ENCODE results near the gene CCM2L.

CCM2L gene

GRCh38 chr20:32010101-32010500, at the start of gene CCM2L:
TSS of gene CCM2L (plus strand) at chr20:32010438. CDS start at chr20:32010455, 17 bp downstream.
- Histone ChIP-seq H3K36me3 (ENCODE audit: control insufficient read depth, insufficient read depth, low read length) (no peaks in the 10 kb centered on the region), H3K4me1 (ENCODE audit: control insufficient read depth, insufficient read depth, low read length) (no peaks in the 10 kb centered on the region), H3K27ac (ENCODE audit: low read depth, low read length) (no peak within 1 kb of the TSS), H3K4me3 (ENCODE audit: low read length) (no peak within 1 kb of the TSS), H3K27me3 (ENCODE audit: control insufficient read depth, insufficient read depth, low read length) (no peaks in the 10 kb centered on the region), H3K9ac (ENCODE audit: low read length) (no peak within 1 kb of the TSS)

- H3K36me3 ChIP-seq (ENCODE audit: control insufficient read depth, insufficient read depth, low read length) = no peaks in the 10 kb centered on the region
- H3K4me1 ChIP-seq (ENCODE audit: control insufficient read depth, insufficient read depth, low read length) = no peaks in the 10 kb centered on the region
- H3K27me3 ChIP-seq (ENCODE audit: control insufficient read depth, insufficient read depth, low read length) = peaks cover 3% of the 10 kb centered on the region
- no peak overlapping the region for H3K4me3 ChIP-seq (ENCODE audit: low read length)
- H3K27ac ChIP-seq (ENCODE audit: low read depth, low read length) = no peak overlapping the region
- no peak overlapping the region for H3K9ac ChIP-seq (ENCODE audit: low read length)
These were observed 47.5 kb upstream of the CCM2L start for GRCh38 chr20:31962761-31963160.

GRCh38 chr20:31963889-31964288, 46.3 kb upstream of the CCM2L start:
- Histone ChIP-seq H3K27ac (ENCODE audit: low read depth, low read length) (no peak overlapping the region), H3K36me3 (ENCODE audit: control insufficient read depth, insufficient read depth, low read length) (no peaks in the 10 kb centered on the region), H3K4me3 (ENCODE audit: low read length) (no peak overlapping the region), H3K27me3 (ENCODE audit: control insufficient read depth, insufficient read depth, low read length) (peaks cover 3% of the 10 kb centered on the region), H3K4me1 (ENCODE audit: control insufficient read depth, insufficient read depth, low read length) (no peaks in the 10 kb centered on the region), H3K9ac (ENCODE audit: low read length) (no peak overlapping the region)

- H3K4me1 ChIP-seq (ENCODE audit: control insufficient read depth, insufficient read depth, low read length) = no peaks in the 10 kb centered on the region
- H3K9ac ChIP-seq (ENCODE audit: low read length) = no peak overlapping the region
- peaks cover 3% of the 10 kb centered on the region for H3K27me3 ChIP-seq (ENCODE audit: control insufficient read depth, insufficient read depth, low read length)
- H3K4me3 ChIP-seq (ENCODE audit: low read length) = no peak overlapping the region
- H3K36me3 ChIP-seq (ENCODE audit: control insufficient read depth, insufficient read depth, low read length) = no peaks in the 10 kb centered on the region
- no peak overlapping the region for H3K27ac ChIP-seq (ENCODE audit: low read depth, low read length)
These were observed 43.1 kb upstream of the CCM2L start for GRCh38 chr20:31966991-31967655.

GRCh38 chr20:31967830-31968249, 42.4 kb upstream of the CCM2L start, which contains the start of gene XKR7:
TSS of gene XKR7 (plus strand) at chr20:31968151. CDS start at chr20:31968176, 25 bp downstream.
- Histone ChIP-seq H3K36me3 (ENCODE audit: control insufficient read depth, insufficient read depth, low read length) (no peaks in the 10 kb centered on the region), H3K27me3 (ENCODE audit: control insufficient read depth, insufficient read depth, low read length) (peaks cover 3% of the 10 kb centered on the region), H3K9ac (ENCODE audit: low read length) (no peak within 1 kb of the TSS), H3K4me3 (ENCODE audit: low read length) (no peak within 1 kb of the TSS), H3K27ac (ENCODE audit: low read depth, low read length) (no peak within 1 kb of the TSS), H3K4me1 (ENCODE audit: control insufficient read depth, insufficient read depth, low read length) (no peaks in the 10 kb centered on the region)

GRCh38 chr20:31968291-31969126, 41.7 kb upstream of the CCM2L start:
- H3K4me1 ChIP-seq (ENCODE audit: control insufficient read depth, insufficient read depth, low read length) = no peaks in the 10 kb centered on the region
- H3K9ac ChIP-seq (ENCODE audit: low read length) = no peak overlapping the region
- H3K36me3 ChIP-seq (ENCODE audit: control insufficient read depth, insufficient read depth, low read length) = no peaks in the 10 kb centered on the region
- no peak overlapping the region for H3K27ac ChIP-seq (ENCODE audit: low read depth, low read length)
- H3K4me3 ChIP-seq (ENCODE audit: low read length) = no peak overlapping the region
- H3K27me3 ChIP-seq (ENCODE audit: control insufficient read depth, insufficient read depth, low read length) = peaks cover 3% of the 10 kb centered on the region

- Histone ChIP-seq H3K4me1 (ENCODE audit: control insufficient read depth, insufficient read depth, low read length) (no peaks in the 10 kb centered on the region), H3K27ac (ENCODE audit: low read depth, low read length) (no peak overlapping the region), H3K9ac (ENCODE audit: low read length) (no peak overlapping the region), H3K36me3 (ENCODE audit: control insufficient read depth, insufficient read depth, low read length) (no peaks in the 10 kb centered on the region), H3K4me3 (ENCODE audit: low read length) (no peak overlapping the region), H3K27me3 (ENCODE audit: control insufficient read depth, insufficient read depth, low read length) (peaks cover 11% of the 10 kb centered on the region)
These were observed 40.2 kb upstream of the CCM2L start for GRCh38 chr20:31969991-31970390.

- Histone ChIP-seq H3K4me1 (ENCODE audit: control insufficient read depth, insufficient read depth, low read length) (no peaks in the 10 kb centered on the region), H3K4me3 (ENCODE audit: low read length) (no peak overlapping the region), H3K36me3 (ENCODE audit: control insufficient read depth, insufficient read depth, low read length) (no peaks in the 10 kb centered on the region), H3K27ac (ENCODE audit: low read depth, low read length) (no peak overlapping the region), H3K9ac (ENCODE audit: low read length) (no peak overlapping the region), H3K27me3 (ENCODE audit: control insufficient read depth, insufficient read depth, low read length) (peaks cover 11% of the 10 kb centered on the region)
These were observed 37.7 kb upstream of the CCM2L start for GRCh38 chr20:31972471-31973021.

GRCh38 chr20:31974296-31974695, 35.9 kb upstream of the CCM2L start:
- no peak overlapping the region for H3K9ac ChIP-seq (ENCODE audit: low read length)
- H3K27me3 ChIP-seq (ENCODE audit: control insufficient read depth, insufficient read depth, low read length) = peaks cover 11% of the 10 kb centered on the region
- H3K4me3 ChIP-seq (ENCODE audit: low read length) = no peak overlapping the region
- H3K27ac ChIP-seq (ENCODE audit: low read depth, low read length) = no peak overlapping the region
- H3K4me1 ChIP-seq (ENCODE audit: control insufficient read depth, insufficient read depth, low read length) = no peaks in the 10 kb centered on the region
- H3K36me3 ChIP-seq (ENCODE audit: control insufficient read depth, insufficient read depth, low read length) = no peaks in the 10 kb centered on the region

GRCh38 chr20:31974951-31975487, 35.2 kb upstream of the CCM2L start:
- Histone ChIP-seq H3K36me3 (ENCODE audit: control insufficient read depth, insufficient read depth, low read length) (no peaks in the 10 kb centered on the region), H3K27ac (ENCODE audit: low read depth, low read length) (no peak overlapping the region), H3K4me1 (ENCODE audit: control insufficient read depth, insufficient read depth, low read length) (no peaks in the 10 kb centered on the region), H3K27me3 (ENCODE audit: control insufficient read depth, insufficient read depth, low read length) (peaks cover 11% of the 10 kb centered on the region), H3K9ac (ENCODE audit: low read length) (no peak overlapping the region), H3K4me3 (ENCODE audit: low read length) (no peak overlapping the region)

GRCh38 chr20:31975874-31976273, 34.4 kb upstream of the CCM2L start:
- Histone ChIP-seq H3K4me3 (ENCODE audit: low read length) (no peak overlapping the region), H3K27me3 (ENCODE audit: control insufficient read depth, insufficient read depth, low read length) (peaks cover 11% of the 10 kb centered on the region), H3K4me1 (ENCODE audit: control insufficient read depth, insufficient read depth, low read length) (no peaks in the 10 kb centered on the region), H3K36me3 (ENCODE audit: control insufficient read depth, insufficient read depth, low read length) (no peaks in the 10 kb centered on the region), H3K9ac (ENCODE audit: low read length) (no peak overlapping the region), H3K27ac (ENCODE audit: low read depth, low read length) (no peak overlapping the region)

- no peak overlapping the region for H3K9ac ChIP-seq (ENCODE audit: low read length)
- no peak overlapping the region for H3K4me3 ChIP-seq (ENCODE audit: low read length)
- H3K36me3 ChIP-seq (ENCODE audit: control insufficient read depth, insufficient read depth, low read length) = no peaks in the 10 kb centered on the region
- peaks cover 11% of the 10 kb centered on the region for H3K27me3 ChIP-seq (ENCODE audit: control insufficient read depth, insufficient read depth, low read length)
- no peak overlapping the region for H3K27ac ChIP-seq (ENCODE audit: low read depth, low read length)
- H3K4me1 ChIP-seq (ENCODE audit: control insufficient read depth, insufficient read depth, low read length) = no peaks in the 10 kb centered on the region
These were observed 33.2 kb upstream of the CCM2L start for GRCh38 chr20:31977080-31977479.

Measured in rectal smooth muscle tissue (tissue), 1 donor.